Activated CD8-positive, alpha-beta T cell treated with anti-CD3 and anti-CD28 coated beads for 36 hours (primary cell): ENCODE measurements around the gene ERC2. TPM values are rescaled to one million over a fixed set of nuclear protein-coding genes. Genes with fewer than 3 reads are reported as not detected.
A peak's percentile ranks its signal among the peaks of the same experiment; 100 is the strongest.

Experiments
- ATAC-seq: fragments of 200-7000 bp; cut with Tn5 transposase; one replicate; pipeline ENCODE4 v1.10.0; 2021; ENCODE audit warnings: mild to moderate bottlenecking, moderate library complexity
- CTCF ChIA-PET: fragments of 350-600 bp; sonication (Branson Sonifier 250); formaldehyde crosslinking; loops from one replicate; lab custom pipeline; 2021; ENCODE audit warnings: antibody characterized with exemption; lab: Charles Lee
- POLR2A ChIA-PET: fragments of 350-600 bp; sonication (Branson Sonifier 250); formaldehyde crosslinking; loops from one replicate; lab custom pipeline; 2021; ENCODE audit warnings: antibody characterized with exemption; lab: Charles Lee
- DNase-seq: peaks from one replicate; pipeline ENCODE4 v3.0.0-alpha.2; 2020
- H3K27ac Mint-ChIP-seq: one replicate; pipeline ENCODE4 v1.8.0; 2021; ENCODE audit warnings: mild to moderate bottlenecking, mixed read lengths
- H3K27me3 Mint-ChIP-seq: one replicate; pipeline ENCODE4 v1.8.0; 2021; ENCODE audit warnings: mixed read lengths
- H3K36me3 Mint-ChIP-seq: one replicate; pipeline ENCODE4 v1.8.0; 2021; ENCODE audit warnings: low read depth, mixed read lengths
- H3K4me1 Mint-ChIP-seq: one replicate; pipeline ENCODE4 v1.8.0; 2021; ENCODE audit warnings: low read depth, mixed read lengths
- H3K4me3 Mint-ChIP-seq: one replicate; pipeline ENCODE4 v1.8.0; 2021; ENCODE audit warnings: mild to moderate bottlenecking, moderate library complexity, mixed read lengths
- H3K9me3 Mint-ChIP-seq: one replicate; pipeline ENCODE4 v1.8.0; 2021; ENCODE audit warnings: mixed read lengths
- intact Hi-C: fragments of 100-400 bp; cut with micrococcal nuclease; formaldehyde crosslinking; loops from one replicate; pipeline ENCODE4 v1.10.0; 2022
- total RNA-seq, 2 experiments: library from RNA; stranded (reverse); gene quantifications; one replicate each; pipeline ENCODE4 v1.2.3, GENCODE V29; 2021
- TF ChIP-seq, protein P1 (sequence below): fragments of 200-600 bp; IDR thresholded peaks from one replicate; pipeline ENCODE4 v1.8.0; 2022; ENCODE audit warnings: antibody characterized with exemption, mild to moderate bottlenecking

ERC2 gene
- total RNA-seq, 2 experiments from 2014 or later, result 0.18 to 0.52 TPM

DNA sequence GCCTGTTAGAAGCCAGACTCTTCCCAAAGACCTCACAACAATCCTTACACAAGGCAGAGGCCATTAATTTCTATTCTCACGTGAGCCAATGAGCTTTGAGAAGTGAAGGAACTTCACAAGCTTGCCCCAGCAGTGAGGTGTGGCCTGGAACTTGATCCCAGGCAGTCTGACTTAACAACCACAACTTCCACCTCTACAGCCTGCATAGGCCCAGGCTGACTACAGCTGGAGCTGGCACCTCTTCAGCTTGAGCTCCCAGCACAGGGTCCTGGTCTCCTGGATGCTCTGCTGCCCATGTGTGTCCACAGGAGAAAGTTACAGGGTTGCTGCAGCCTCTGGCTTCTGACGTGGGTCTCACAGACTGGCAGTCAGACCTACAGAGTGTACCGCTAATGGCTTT lies 111.0 kb downstream of the ERC2 start:
- Mint-ChIP-seq H3K9me3 (no peaks in the 10 kb centered on the region), H3K4me3 (no peak overlapping the region), H3K36me3 (no peaks in the 10 kb centered on the region), H3K4me1 (no peaks in the 10 kb centered on the region), H3K27me3 (peaks cover 8% of the 10 kb centered on the region), H3K27ac (no peak overlapping the region)
- TF ChIP-seq, protein P1, sequence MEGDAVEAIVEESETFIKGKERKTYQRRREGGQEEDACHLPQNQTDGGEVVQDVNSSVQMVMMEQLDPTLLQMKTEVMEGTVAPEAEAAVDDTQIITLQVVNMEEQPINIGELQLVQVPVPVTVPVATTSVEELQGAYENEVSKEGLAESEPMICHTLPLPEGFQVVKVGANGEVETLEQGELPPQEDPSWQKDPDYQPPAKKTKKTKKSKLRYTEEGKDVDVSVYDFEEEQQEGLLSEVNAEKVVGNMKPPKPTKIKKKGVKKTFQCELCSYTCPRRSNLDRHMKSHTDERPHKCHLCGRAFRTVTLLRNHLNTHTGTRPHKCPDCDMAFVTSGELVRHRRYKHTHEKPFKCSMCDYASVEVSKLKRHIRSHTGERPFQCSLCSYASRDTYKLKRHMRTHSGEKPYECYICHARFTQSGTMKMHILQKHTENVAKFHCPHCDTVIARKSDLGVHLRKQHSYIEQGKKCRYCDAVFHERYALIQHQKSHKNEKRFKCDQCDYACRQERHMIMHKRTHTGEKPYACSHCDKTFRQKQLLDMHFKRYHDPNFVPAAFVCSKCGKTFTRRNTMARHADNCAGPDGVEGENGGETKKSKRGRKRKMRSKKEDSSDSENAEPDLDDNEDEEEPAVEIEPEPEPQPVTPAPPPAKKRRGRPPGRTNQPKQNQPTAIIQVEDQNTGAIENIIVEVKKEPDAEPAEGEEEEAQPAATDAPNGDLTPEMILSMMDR, result no peak
- ChIA-PET POLR2A (no interaction called here), CTCF (interaction anchor here (1.4 to 2.4 kb wide), 4 partner anchors 9 to 137 kb away, joined by 3 to 9 read pairs (median 7); no protein-coding TSS in a partner anchor)
- no peak for ATAC-seq
- intact Hi-C loops, result no loop called here
- DNase-seq, result no peak

DNA sequence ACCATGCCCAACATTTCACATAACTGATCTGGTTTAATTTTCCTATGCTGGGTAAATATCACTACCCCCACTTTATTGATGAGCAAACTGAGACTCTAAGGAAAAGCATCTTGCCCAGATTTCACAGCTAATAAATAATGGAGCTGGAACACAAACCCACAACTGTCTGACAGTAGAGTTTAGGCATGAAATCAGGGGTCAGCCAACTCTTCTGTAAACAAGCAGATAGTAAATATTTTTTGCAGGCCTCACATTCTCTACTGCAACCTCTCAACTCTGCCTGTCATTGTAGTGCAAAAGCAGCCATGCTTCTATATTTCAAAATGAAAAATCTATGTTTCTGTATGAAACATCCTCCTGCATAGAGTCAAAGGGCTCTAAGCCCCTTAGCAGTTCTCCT lies 111.5 kb downstream of the ERC2 start:
- no peaks in the 10 kb centered on the region for H3K9me3 Mint-ChIP-seq
- POLR2A ChIA-PET, result interaction anchor here (0.8 kb wide), 1 partner anchor 67 kb away, joined by 4 read pairs; no protein-coding TSS in a partner anchor
- ATAC-seq, result no peak

DNA sequence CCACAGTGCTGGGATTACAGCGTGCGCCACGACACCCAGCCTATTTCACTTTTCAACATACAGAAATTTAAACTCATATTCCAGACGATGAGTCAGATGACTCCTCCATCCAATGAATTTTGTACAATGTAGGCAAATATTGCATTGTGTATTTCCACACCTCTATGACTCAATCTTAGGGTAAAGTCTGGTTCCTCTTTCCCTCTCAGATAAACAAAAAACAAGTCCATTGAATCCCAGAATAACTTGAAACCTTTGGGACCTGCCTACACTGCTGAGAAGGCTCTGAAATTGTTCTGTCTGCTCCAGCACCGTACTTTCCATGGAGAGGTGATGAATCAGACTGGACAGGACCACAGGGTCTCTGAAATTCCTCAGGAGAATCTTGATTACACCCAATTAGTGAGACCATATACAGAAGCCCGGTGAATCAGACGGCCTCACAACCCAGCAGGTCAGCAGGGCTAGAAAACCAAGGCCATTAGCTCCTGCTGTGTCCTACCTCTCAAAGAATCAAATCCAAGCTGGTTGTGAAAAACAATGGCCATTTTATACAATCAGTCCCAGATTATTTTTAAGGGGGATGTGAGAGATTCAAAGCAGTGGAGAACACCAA lies 112.6 kb downstream of the ERC2 start:
- intact Hi-C loops, result no loop called here
- H3K36me3 Mint-ChIP-seq, result no peaks in the 10 kb centered on the region

More for the DNA sequence above, 111.5 kb downstream of the ERC2 start:
- H3K4me3 Mint-ChIP-seq, result no peak overlapping the region
- intact Hi-C loops, result no loop called here
- CTCF ChIA-PET, result interaction anchor here (1.4 to 2.4 kb wide), 4 partner anchors 9 to 138 kb away, joined by 3 to 9 read pairs (median 7); no protein-coding TSS in a partner anchor
- TF ChIP-seq, protein P1, result no peak
- H3K27ac Mint-ChIP-seq, result no peak overlapping the region
- peaks cover 4% of the 10 kb centered on the region for H3K27me3 Mint-ChIP-seq
- no peaks in the 10 kb centered on the region for H3K36me3 Mint-ChIP-seq
- DNase-seq, result no peak
- no peaks in the 10 kb centered on the region for H3K4me1 Mint-ChIP-seq

DNA sequence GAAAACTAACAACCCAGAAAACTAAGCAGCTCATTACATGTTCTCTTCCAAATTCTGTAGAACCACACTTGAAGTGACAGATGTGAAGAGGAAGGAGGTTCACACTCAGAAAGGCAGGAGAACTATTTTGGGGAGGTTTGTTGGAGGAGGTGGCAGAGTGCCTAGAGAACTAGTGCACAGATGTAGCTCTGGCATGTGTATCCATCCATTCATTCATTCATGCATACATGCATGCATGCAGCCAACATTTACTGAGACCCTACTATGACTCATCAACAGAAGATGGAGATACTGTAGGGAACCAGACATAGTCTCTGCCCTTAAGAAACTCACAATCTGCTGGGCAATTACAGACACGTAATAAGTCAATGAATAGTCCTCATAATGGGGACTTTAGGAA lies 116.7 kb downstream of the ERC2 start:
- intact Hi-C loops, result no loop called here
- no peaks in the 10 kb centered on the region for H3K27me3 Mint-ChIP-seq
- TF ChIP-seq, protein P1, result no peak
- ATAC-seq (no peak), DNase-seq (no peak)
- H3K4me3 Mint-ChIP-seq, result no peak overlapping the region
- no peaks in the 10 kb centered on the region for H3K4me1 Mint-ChIP-seq
- no peak overlapping the region for H3K27ac Mint-ChIP-seq
- no peaks in the 10 kb centered on the region for H3K36me3 Mint-ChIP-seq
- POLR2A ChIA-PET, result no interaction called here
- CTCF ChIA-PET, result interaction anchor here (0.7 kb wide), 1 partner anchor 11 kb away, joined by 3 read pairs; no protein-coding TSS in a partner anchor
- no peaks in the 10 kb centered on the region for H3K9me3 Mint-ChIP-seq

More for the DNA sequence above, 112.6 kb downstream of the ERC2 start:
- TF ChIP-seq, protein P1, result no peak
- Mint-ChIP-seq H3K4me1 (no peaks in the 10 kb centered on the region), H3K4me3 (no peak overlapping the region), H3K9me3 (no peaks in the 10 kb centered on the region), H3K27ac (no peak overlapping the region), H3K27me3 (peaks cover 4% of the 10 kb centered on the region)
- ChIA-PET CTCF (interaction anchor here (1.4 to 2.4 kb wide), 4 partner anchors 8 to 139 kb away, joined by 3 to 9 read pairs (median 7); no protein-coding TSS in a partner anchor), POLR2A (no interaction called here)
- DNase-seq, result no peak
- no peak for ATAC-seq

DNA sequence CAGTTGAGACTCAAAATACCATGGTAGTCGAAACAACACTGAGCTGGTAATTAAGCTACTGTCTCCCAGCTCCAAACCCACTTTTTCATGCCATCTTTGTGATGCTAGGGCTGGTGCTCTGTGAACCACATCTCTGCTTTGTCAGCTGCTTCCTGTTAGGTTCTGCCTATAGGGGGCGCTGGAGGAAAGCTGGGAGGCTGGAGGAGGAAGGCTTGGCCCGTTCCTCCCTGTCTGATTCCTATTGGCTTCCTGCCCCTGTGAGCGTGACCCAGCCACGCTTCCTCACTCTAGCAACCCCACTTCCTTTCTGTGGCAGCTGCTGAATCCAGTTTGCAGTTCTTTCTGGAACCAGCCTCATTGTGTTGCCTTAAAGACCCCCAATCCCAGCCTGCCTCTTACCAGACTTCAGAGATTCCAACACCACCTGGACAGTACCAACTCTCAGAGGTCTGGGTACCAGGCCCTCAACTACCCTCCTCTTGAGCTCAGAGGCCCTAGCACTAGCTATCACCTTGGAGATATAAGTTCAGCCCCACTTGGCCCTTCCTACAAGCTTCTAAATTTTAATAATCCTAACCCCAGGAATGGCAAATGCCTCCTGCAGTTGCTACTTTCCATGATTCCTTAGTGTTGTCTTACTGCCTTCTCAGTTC lies 120.9 kb downstream of the ERC2 start:
- intact Hi-C loops, result no loop called here

More for the DNA sequence above, 120.9 kb downstream of the ERC2 start:
- Mint-ChIP-seq H3K4me3 (no peak overlapping the region), H3K27me3 (peaks cover 6% of the 10 kb centered on the region), H3K36me3 (no peaks in the 10 kb centered on the region), H3K27ac (no peak overlapping the region), H3K9me3 (no peaks in the 10 kb centered on the region), H3K4me1 (no peaks in the 10 kb centered on the region)
- ChIA-PET CTCF (interaction anchor here (0.6 to 2.4 kb wide), 8 partner anchors 9 to 147 kb away, joined by 3 to 9 read pairs (median 3); no protein-coding TSS in a partner anchor), POLR2A (no interaction called here)
- ATAC-seq (peak; percentile 53), DNase-seq (peak; percentile 66)
- TF ChIP-seq, protein P1, result peak; percentile 47
